ENCODE data around the gene MATN3.

Gene MATN3

DNA sequence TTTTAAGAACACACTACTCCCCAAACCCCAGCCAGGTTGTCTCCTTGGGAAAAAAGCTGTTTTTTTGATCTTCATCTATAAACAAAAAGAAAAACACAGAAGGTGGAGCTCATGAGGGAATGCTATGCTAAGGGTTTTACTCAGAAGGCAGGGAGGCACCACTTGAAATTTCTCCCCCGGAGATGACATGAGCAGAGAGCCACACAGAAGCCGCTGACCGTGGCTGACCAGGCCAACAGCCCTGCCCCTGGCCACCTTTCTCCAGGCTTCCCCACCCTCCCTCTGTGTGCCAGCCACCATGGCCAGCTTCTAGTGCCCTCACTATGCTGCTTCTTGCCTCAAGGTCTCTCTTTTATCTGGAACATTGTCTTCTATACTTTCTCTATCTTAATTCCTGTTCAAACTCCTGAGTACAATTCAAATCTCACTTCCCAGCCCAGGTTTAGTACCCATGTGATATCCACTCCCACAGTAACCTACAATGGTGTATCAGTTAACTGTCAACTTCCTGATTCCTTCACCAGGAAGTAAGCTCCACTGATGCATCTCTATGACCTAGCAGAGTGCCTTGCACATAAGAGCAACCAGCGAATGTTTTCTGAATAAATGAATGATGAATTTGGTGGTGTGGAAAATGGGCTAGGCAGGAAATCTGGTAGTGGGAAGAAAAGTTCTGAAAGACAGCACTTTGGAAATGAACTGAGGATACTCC, 23.6 kb upstream of the MATN3 start:
- no peak for DNase-seq

DNA sequence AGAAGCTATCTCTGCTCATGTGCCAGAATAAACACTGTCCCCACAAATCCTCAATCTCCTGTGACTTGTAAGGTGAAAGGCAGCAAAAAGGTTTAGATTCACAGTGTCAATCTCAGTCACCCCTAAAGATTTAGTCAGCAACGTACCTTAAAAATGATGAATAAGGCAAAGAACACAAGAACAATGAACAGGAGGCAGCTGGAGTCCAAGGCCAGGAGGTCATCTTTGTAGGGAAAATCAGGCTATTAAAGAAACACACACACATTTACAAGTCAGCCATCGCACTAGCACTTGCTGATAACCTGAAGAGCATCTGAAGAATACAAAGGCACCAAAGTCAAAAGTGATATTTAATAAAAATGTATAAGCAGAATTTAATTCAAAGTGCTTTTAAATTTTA, 22.4 kb upstream of the MATN3 start:
- no peak for DNase-seq

DNA sequence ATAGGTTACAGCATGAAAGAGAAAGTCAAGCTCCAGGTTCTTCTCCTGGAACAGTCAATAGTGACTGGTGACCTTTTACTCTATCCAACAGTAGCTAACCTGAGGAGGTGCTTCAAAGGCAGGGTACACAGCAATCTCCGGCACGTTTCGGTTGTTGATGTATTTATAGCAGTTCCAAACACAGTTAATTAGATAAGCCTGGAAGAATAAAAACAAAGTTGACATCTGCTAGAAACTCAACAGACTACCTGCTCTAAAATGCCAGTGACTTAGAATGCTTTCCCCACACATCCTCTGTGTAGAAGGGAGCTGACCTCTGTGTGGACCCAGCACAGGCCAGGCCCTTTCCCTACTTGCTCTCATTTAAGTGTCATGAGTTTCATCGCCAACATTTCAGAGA, 21.8 kb upstream of the MATN3 start:
- DNase-seq = no peak

DNA sequence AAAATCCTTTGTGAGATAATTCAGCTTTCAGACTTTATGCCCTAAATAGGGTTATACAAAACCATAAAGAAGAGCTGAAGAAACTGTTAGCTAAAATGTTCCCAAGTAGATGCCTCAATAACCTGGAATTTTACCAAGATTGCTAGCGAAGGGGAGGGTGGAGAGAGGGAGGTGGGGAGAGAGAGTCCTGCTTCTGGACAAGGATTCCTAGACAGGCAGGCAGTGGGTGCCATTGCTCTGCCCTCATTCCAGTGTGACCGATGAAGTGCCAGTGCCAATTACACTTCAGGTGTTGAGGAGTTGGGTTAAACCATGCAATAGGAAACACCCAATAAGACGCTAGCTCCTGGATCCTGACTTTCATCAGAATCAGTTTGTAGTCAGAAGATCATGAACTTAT, 20.9 kb upstream of the MATN3 start:
- no peak for DNase-seq

DNA sequence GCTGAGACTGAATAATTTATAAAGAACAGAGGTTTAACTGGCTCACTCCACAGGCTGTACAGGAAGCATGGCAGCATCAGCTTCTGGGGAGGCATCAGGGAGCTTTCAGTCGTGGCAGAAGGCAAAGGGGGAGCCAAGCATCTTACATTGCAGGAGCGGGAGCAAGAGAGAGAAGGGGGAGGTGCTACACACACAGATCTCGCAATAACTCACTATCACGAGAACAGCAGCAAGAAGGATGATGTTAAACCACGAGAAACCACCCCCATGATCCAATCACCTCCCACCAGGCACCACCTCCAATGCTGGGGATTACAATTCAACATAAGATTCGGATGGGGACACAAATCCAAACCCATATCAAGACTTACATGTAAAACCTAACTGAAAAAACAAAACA, 17.8 kb upstream of the MATN3 start:
- no peak for DNase-seq

DNA sequence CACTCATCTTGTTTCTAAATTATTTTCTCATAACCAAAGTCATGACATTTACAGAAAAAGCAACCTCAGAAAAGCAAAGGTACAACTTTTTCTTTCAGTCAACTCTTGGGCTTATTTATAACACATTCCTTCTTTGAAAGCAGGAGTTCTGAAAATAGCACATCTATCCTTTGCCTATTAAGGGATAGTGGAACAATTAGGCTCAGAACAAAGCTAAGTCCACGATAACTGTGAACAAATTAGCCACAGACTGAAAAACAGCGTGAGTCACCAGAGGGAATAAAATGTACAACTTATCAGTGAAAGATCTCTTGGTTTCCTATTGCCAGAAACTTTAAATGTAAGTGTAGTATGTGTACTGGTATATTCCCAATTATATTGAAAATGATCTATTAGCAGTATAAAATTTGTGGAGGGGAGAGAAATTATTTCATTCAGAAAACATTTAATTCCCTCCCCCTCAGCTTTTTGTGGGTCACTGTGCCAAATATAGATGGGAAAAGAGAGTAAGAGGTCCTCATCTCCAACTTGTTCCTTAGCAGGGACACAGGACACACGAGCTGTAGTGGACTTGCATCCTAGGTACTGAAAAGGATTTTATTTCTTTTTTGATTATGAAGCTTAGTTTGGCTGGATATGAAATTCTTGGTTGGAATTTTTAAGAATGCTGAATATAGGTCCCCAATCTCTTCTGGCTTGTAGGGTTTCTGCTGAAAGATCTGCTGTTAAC, 15.4 kb upstream of the MATN3 start:
- no peak for DNase-seq

DNA sequence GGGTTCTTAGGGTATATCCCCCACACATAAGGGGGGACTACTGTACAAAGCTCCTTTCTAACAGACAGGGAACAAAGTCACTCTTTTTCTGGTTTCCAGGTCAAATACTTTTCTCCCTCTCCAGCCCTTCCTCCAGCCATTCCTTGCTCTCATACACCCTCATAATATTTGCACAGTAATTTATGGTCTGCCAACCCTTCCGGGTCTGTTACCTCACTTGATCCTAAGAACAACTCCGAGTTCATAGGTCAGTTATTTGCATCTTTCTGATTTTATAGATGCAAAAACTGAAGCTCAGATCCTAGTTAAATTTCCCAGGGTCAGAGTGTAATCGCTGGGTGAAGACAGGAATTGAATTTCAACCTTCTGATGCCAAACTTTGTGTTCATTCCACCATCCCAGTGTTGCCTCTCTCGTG, 14.8 kb upstream of the MATN3 start:
- no peak for DNase-seq

DNA sequence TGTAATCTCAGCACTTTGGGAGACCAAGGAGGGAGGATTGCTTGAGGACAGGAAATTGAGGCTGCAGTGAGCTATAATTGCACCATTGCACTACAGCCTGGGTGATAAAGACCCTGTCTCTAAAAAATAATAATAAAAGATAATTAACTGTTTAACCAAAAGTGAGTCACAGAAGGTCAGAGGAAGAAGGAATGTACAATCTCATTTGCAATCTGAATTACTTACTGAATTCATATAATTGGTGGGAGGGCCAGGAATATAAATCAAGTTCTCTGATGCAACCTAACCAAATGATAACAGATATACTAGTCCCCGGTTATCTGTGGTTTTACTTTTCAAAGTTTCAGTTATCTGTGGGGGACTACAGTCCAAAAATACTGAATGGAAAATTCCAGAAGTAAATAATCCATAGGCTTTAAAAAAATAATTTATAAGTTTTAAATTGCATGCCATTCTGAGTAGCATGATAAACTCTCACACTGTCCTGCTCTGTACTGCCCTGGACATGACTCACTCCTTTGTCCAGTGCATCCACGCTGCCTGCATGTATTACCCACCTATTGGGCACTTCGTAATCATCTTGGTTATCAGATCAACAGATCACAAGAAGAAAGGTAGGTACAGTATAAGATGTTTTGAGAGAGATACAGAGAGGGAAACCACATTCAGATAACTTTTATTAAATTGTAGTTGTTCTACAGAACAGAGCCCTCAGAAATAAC, 12.8 kb upstream of the MATN3 start:
- no peak for DNase-seq

DNA sequence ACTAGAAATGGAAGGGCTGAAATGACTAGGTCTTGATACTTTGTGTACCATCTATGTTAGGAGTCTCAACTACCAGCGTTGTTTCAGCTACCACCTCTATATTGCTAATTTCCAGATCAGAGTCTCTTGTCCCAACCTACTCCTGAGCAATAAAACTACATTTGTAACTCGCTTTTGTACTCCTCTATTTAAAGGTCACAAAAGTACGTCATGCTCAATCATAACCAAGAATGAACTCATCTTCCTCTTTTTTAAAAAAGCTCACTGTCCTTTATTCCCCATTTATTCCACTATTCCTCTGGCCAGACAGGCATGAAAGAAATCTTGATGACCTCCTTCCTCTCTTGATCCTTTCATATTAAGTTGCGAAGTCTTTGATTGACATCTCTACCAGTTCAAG, 11.2 kb upstream of the MATN3 start:
- no peak for DNase-seq

DNA sequence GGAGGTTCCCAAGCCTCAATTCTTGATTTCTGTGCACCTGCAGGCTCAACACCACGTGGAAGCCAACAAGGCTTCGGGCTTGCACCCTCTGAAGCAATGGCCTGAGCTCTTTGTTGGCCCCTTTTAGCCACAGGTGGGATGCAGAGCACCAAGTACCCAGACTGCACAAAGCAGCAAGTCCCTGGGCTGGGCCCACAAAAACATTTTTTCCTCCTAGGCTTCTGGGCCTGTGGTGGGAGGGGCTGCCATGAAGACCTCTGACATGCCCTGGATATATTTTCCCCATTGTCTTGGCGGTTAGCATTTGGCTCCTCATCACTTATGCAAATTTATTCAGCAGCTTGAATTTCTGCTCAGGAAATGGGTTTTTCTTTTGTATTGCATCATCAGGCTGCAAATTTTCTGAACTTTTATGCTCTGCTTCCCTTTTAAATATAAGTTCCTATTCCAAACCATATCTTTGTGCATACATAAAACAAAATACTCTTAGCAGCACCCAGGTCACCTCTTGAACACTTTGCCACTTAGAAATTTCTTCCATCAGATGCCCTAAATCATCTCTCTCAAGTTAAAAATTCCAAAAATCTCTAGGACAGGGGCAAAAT, 9.0 kb upstream of the MATN3 start:
- DNase-seq = no peak

DNA sequence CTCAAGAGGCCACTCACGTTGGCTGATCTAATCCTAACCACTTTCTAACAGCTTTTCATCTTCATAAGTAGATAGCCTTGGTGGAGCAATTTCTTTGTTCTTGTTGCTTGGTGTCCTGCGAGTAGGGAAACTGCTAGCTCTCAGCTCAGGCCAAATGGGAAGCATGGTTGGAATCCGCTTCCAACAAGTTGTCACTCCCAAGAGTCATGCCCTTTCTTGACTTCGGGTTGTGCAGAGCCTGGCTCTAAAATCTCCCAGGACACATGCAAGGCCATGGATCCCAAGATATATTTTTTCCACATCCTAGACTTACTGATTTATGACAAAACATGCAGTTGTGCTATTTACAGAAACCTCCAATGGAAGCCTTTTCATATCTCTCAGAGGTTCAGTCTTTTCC, 7.3 kb upstream of the MATN3 start:
- DNase-seq = no peak

DNA sequence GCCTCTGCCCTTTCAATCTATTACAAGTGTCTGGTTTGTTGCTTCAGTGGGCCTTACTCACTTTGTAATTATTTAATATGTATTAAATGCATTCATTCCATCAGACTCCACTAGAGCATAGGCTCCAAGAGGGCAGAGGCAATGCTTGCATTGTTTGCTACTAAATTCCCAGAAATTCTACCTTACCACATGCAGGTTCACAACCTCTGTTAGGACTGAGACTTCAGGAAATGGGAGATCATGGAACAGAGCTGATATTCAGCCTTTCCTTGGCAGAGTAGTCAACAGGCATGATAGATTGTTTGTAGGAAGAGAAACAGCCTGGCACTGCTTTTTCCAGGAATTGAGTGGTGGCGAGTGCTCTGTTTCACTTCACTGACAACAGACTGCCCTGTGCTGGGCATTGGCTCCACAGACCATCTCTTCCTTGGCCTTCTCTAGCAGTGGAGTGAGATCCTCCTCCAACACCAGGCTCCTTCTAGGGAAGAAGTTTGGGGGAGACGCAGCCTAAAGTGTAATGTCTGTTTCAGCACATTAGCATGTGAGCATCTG, 6.2 kb upstream of the MATN3 start:
- DNase-seq = no peak

DNA sequence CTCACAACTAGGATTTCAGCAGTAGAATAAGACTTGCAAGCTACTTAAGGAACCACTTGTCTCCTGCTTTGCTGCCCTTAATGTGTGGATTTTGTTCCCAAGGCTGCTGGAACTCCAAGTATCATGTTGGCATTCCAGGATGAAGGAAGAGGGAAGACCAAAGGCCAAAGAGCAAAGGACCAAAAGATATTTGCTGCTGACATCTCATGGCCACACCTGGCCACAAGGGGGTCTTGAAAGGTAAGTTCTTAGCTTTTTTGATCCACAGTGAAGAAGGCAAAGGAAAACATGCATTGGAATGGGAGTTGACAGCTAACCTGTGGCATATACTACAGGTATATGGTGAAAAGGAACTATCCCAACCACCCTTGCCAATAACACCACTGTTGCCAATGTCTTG, 3.9 kb upstream of the MATN3 start:
- no peak for DNase-seq

DNA sequence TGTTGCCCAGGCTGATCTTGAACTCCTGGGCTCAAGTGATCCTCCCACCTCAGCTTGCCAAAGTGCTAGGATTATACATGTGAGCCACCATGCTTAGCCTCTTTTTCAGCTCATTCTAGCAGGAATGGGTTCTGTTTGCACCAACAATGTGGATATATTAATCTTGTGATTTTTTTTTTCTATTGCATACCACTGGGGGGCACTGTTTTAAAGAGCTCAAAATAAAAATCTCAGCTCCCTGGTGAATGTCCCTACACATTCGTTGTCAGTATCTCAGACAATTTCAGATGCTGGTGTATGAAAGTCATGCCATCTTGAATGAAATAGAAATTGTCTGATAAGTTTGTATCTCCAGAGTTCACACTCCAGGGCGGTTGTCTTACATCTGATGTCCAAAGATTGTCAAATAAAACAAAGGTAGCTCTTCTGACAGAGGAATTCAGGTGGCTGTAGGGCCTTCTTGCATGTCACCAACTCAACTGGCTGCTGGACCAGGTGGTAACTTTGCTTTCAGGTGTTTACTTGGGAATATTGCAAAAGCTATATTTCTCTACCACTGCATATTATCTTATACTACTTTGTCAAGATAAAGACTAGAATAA, 3.1 kb upstream of the MATN3 start:
- no peak for DNase-seq

DNA sequence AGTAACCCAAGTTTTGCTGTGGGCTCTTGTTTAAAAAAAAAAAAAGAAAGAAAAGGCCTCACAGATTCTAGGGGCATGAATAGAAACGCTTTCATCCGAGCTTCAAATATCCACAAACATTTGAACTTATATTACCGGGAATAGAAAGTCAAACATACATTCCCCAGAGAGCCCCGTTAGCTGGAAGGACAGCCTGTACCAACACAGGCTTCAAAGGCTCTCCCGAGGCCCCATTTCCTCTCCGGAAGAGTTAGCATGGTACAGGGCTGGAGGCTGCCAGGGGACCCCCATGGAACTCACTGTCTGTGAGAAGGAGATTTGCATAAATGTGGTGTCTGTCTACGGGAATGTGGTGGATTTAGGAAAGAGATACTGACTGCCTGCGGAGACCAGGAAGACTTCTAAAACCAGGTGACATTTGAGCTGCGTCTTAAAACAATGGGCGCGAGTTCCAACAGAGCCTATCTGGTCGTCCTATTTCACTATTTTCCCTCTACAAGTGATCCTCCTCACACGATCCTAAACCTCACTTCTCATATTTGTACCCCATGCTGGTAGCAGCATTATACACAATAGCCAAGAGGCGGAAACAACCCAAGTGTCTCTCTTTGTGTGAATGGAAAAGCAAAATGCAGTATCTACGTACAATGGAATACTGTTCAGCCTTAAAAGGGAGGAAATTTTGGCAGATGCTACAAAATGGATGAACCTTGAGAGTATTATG, 820 bp upstream of the MATN3 start:
- DNase-seq = no peak

DNA sequence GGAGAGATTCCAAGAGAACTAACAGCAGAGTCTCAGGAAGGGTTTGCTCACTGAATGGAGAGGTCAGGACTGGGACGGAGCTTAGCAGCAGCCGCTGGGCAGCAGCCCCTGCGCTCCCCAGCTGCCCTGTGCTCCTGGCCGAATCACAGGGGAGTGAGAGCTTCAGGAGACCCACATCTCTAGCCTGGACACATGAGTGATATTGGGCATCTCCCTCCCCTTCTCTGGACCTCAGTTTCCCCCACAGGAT, 511 bp downstream of the MATN3 start:
- DNase-seq = no peak

DNA sequence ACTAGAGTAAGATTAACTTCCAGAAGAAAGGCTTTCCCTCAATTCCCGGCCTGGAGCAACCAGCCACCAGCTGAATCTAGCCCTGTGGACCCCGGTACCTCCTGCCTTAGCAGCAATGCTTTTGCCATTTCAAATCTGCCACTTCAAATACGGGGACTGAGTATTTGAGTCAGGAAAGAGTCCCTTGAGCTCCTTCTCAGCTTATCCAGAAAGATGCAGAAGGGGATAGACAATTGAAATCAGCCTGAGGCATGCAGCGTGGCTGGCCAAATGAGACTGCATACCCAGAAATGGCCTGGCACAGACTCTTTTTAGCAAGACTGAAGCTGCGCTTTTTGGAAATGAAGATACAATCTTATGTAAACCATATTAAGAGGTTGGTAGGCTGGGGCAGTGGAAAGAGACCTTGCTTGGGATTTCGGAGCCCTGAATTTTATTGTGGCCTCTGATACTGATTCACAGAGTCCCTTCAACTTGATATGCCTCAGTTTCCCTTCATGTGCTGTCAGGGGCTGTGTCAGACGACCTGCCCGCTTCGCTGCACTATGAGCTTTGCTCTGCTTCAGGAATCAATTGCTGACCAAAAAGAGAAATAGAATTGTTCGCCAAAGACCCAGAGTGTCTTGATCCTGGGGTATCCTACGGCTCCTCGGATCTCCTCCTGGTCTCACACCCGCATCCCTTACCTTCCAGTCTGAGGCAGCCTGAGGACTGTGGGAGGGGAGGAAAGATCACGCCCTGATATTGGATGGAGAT, 1.0 kb downstream of the MATN3 start:
- DNase-seq = no peak

DNA sequence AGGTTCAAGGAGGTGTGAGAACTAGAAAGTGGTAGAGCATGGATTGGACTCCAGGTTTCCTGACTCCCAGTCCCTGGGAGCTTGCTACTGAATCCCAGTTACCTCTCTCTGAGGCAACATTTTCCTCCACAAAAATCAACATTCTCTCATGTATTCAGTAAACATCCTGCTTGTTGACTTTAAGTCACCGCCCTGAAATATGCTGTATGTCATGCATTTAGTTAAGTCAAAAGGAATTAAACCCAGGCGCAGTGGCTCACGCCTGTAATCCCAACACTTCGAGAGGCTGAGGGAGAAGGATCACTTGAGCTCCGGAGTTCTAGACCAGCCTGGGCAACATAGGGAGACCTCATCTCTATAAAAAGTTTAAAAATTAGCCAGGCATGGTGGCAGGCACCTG, 3.8 kb downstream of the MATN3 start:
- no peak for DNase-seq

DNA sequence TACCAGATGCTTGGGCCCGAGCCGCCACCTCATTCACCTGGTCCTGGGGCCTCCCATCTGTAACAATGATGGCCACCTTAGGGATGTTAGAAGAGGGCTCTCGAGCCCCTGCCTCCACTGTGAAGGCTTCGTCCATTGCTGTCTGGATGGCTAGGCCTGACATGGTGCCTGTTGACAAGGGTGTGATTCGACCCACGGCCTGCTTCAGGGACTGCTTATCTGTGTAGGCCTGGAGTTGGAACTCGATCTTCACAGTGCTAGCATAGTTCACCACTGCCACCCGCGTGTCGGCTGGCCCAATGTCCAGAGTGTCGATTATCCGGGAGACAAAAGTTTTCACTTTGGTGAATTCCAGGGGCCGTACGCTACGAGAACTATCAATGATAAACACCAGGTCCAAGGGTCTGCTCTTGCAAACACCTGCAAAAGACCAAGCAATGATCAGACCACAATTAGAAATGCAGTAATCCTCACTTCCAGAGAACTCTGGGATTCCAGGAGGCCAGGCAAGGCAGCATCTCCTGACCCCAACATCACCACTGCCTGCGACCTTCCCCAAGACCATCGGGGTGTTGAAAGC, 6.5 kb downstream of the MATN3 start:
- no peak for DNase-seq

DNA sequence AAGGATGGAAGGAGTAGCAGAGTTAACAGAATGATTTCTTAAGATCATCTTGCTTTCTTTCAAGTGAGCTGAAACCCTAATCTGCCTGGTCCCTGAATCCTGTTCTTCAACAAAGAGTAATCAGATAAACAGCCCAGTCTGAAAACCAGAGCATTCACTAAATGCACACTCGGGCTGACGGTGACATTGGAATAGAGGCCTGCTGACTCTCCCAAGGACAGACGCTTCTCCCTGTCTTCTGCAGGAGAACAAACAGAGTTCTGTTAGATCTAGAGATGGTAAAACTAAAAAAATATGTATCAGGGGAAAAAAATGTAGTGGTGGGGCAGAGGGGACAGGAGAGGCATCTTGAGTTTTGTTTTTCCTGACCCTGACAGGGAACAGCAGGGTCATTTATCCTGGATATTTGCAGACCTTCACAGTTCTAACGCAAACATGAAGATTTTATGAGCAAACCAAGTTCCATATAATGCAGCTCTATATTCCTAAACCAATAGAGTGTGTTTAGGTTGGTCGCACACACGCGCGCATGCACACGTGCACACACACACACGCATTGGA, 7.3 kb downstream of the MATN3 start:
- DNase-seq = no peak

DNA sequence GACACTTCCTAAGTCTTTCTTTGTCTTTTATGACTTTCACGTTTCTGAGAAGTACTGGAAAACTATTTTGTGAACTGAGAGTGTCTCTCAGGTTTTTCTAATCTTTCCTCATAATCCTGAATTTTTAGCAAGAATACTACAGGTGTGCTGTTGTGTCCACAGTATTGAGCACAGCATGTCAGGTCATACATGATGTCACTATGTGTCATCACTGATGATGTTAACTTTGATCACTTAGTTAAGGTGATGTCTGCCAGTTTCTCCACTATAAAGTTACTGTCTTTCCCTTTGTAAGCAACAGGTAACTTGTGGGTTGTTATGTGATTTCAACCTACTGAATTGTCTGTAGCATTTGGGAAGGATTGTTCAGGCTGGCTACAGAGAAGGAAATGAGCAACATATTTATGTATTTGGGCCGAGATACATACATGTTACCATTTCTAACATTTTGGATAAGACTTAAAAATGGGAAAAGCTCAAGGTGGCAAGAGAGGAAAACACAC, 11.1 kb downstream of the MATN3 start:
- DNase-seq = no peak

Data from stimulated activated CD4-positive, alpha-beta T cell treated with anti-CD3 and anti-CD28 coated beads, Interleukin-12 subunit alpha, Interleukin-12 subunit beta, amount 100 ng/mL, for 4 hours (primary cell).